ENCODE measurements around the gene PXDN.

Gene PXDN

GRCh38 chr2:1612391-1613077 lies 131.8 kb downstream of the PXDN start:
- DNase-seq (ENCODE audit: low spot score), result no peak

GRCh38 chr2:1611886-1612285 lies 132.4 kb downstream of the PXDN start:
- DNase-seq (ENCODE audit: low spot score), result no peak

- DNase-seq (ENCODE audit: low spot score), result no peak
Measured at GRCh38 chr2:1610096-1610485, 134.2 kb downstream of the PXDN start.

GRCh38 chr2:1609485-1610095 lies 134.7 kb downstream of the PXDN start:
- no peak for DNase-seq (ENCODE audit: low spot score)

- DNase-seq (ENCODE audit: low spot score), result no peak
Measured at GRCh38 chr2:1609040-1609439, 135.3 kb downstream of the PXDN start.

GRCh38 chr2:1607971-1608688 lies 136.2 kb downstream of the PXDN start:
- DNase-seq (ENCODE audit: low spot score), result no peak

GRCh38 chr2:1607236-1607920 lies 136.9 kb downstream of the PXDN start:
- no peak for DNase-seq (ENCODE audit: low spot score)

GRCh38 chr2:1606421-1607235 lies 137.7 kb downstream of the PXDN start:
- no peak for DNase-seq (ENCODE audit: low spot score)

GRCh38 chr2:1606046-1606400 lies 138.3 kb downstream of the PXDN start:
- no peak for DNase-seq (ENCODE audit: low spot score)

- no peak for DNase-seq (ENCODE audit: low spot score)
Measured at GRCh38 chr2:1605102-1606045, 138.9 kb downstream of the PXDN start.

GRCh38 chr2:1603521-1603920 lies 140.8 kb downstream of the PXDN start:
- no peak for DNase-seq (ENCODE audit: low spot score)

GRCh38 chr2:1603059-1603458 lies 141.3 kb downstream of the PXDN start:
- no peak for DNase-seq (ENCODE audit: low spot score)

- DNase-seq (ENCODE audit: low spot score), result no peak
Measured at GRCh38 chr2:1602278-1603010, 141.9 kb downstream of the PXDN start.

- DNase-seq (ENCODE audit: low spot score), result no peak
Measured at GRCh38 chr2:1601471-1602277, 142.6 kb downstream of the PXDN start.

- no peak for DNase-seq (ENCODE audit: low spot score)
Measured at GRCh38 chr2:1601067-1601412, 143.3 kb downstream of the PXDN start.

- DNase-seq (ENCODE audit: low spot score), result no peak
Measured at GRCh38 chr2:1600191-1601066, 143.9 kb downstream of the PXDN start.

- no peak for DNase-seq (ENCODE audit: low spot score)
Measured at GRCh38 chr2:1599301-1600085, 144.8 kb downstream of the PXDN start.

- DNase-seq (ENCODE audit: low spot score), result no peak
Measured at GRCh38 chr2:1598800-1599199, 145.5 kb downstream of the PXDN start.
